Type B pancreatic cell (in vitro differentiated cells): ENCODE measurements around the gene TCF12. TPM values are rescaled to one million over a fixed set of nuclear protein-coding genes. Genes with fewer than 3 reads are reported as not detected.

Source experiments
- DNase-seq: peaks from one replicate; pipeline ENCODE4 v3.0.0; 2021; ENCODE audit warnings: mixed read lengths; ENCODE audit not compliant: unreplicated experiment; ENCODE audit errors: extremely low spot score
- H3K27ac Mint-ChIP-seq: 2 replicates; pipeline ENCODE4 v1.8.0; 2021; ENCODE audit warnings: mild to moderate bottlenecking, mixed read lengths
- H3K27me3 Mint-ChIP-seq: 2 replicates; pipeline ENCODE4 v1.8.0; 2021; ENCODE audit warnings: mixed read lengths
- H3K36me3 Mint-ChIP-seq: 2 replicates; pipeline ENCODE4 v1.8.0; 2021; ENCODE audit warnings: mixed read lengths
- H3K4me1 Mint-ChIP-seq: one replicate; pipeline ENCODE4 v1.8.0; 2021; ENCODE audit warnings: mixed read lengths; ENCODE audit not compliant: unreplicated experiment
- H3K4me3 Mint-ChIP-seq: 2 replicates; pipeline ENCODE4 v1.8.0; 2021; ENCODE audit warnings: mild to moderate bottlenecking, mixed read lengths
- H3K9me3 Mint-ChIP-seq: 2 replicates; pipeline ENCODE4 v1.8.0; 2021; ENCODE audit warnings: mixed read lengths
- total RNA-seq: library from RNA; stranded (reverse); gene quantifications from 2 replicates; pipeline ENCODE4 v1.2.1, GENCODE V29; 2021; ENCODE audit warnings: low replicate concordance
- TF ChIP-seq, protein P1 (sequence below): fragments of 200-600 bp; sonication (generic); conservative IDR thresholded peaks from 2 replicates; pipeline ENCODE4 v1.5.0; 2021; ENCODE audit warnings: antibody characterized with exemption, mild to moderate bottlenecking

The TCF12 gene
- total RNA-seq, 1 donor from 2014 or later: 153 TPM

DNA sequence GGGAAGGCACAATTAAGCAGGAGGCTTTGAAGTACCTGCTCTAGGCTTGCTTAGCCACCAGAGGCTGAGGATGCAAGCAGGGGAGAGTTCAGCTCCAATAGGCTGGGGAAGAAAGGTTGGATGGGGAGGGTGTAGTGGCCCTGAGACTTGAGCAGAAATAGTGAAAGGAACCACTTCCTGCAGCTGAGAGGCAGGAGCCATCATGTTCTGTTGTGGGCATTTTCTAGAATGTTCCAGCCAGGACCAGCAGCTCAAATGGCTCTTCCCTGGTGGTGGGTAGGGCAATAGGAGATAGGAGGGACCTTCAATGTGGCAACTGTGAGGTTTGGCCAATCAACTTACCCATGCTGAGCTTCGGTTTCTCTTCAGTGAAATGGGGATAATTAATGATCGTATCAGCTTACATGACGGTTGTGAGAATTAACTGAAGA lies 378.7 kb downstream of the TCF12 start:
- H3K9me3 Mint-ChIP-seq: peaks cover 5% of the 10 kb centered on the region
- DNase-seq: no peak
- H3K4me3 Mint-ChIP-seq: no peak overlapping the region
- no peaks in the 10 kb centered on the region for H3K27me3 Mint-ChIP-seq
- H3K4me1 Mint-ChIP-seq: peaks cover 35% of the 10 kb centered on the region
- H3K36me3 Mint-ChIP-seq: peaks cover 15% of the 10 kb centered on the region
- no peak overlapping the region for H3K27ac Mint-ChIP-seq
- TF ChIP-seq, protein P1, sequence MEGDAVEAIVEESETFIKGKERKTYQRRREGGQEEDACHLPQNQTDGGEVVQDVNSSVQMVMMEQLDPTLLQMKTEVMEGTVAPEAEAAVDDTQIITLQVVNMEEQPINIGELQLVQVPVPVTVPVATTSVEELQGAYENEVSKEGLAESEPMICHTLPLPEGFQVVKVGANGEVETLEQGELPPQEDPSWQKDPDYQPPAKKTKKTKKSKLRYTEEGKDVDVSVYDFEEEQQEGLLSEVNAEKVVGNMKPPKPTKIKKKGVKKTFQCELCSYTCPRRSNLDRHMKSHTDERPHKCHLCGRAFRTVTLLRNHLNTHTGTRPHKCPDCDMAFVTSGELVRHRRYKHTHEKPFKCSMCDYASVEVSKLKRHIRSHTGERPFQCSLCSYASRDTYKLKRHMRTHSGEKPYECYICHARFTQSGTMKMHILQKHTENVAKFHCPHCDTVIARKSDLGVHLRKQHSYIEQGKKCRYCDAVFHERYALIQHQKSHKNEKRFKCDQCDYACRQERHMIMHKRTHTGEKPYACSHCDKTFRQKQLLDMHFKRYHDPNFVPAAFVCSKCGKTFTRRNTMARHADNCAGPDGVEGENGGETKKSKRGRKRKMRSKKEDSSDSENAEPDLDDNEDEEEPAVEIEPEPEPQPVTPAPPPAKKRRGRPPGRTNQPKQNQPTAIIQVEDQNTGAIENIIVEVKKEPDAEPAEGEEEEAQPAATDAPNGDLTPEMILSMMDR: no peak

DNA sequence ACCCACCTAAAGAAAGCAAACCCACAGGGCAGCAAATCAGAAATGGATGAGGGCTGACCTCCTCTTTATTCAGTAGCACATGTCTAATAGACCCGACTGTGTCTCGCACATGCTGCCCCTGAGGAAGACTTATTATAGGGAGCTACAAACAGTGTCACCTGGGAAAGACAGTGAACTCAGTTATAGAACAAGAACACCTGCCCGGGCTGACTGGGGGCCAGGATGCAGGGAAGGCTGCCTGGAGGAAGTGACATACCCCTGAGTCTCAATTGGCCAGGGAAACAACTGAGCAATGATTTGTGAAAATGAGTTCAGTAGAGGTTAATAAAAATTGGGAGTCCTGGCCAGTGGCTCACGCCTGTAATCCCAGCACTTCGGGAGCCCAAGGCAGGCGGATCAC lies 379.2 kb downstream of the TCF12 start:
- no peak overlapping the region for H3K4me3 Mint-ChIP-seq
- peaks cover 10% of the 10 kb centered on the region for H3K36me3 Mint-ChIP-seq
- no peak overlapping the region for H3K27ac Mint-ChIP-seq
- H3K4me1 Mint-ChIP-seq: peaks cover 35% of the 10 kb centered on the region
- H3K27me3 Mint-ChIP-seq: no peaks in the 10 kb centered on the region
- TF ChIP-seq, protein P1: no peak
- DNase-seq: no peak
- peaks cover under 1% of the 10 kb centered on the region for H3K9me3 Mint-ChIP-seq

DNA sequence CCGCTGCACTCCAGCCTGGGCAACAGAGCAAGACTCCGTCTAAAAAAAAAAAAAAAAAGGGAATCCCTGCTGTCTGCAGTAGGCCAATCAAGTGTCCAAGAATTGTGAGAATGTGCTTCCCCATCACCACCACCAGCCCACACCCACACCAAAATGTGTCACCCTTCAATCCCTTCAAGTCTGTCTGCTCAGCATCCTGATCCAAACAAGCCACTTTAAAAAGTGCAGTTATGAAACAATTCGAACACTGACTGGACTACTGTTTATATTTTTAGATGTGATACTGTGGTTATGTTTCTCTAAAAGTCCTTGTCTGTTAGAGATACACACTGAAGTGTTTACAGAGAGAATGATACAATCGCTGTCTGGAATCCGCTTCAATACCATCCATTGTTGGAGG lies 379.8 kb downstream of the TCF12 start:
- H3K27me3 Mint-ChIP-seq: no peaks in the 10 kb centered on the region
- H3K4me1 Mint-ChIP-seq: peaks cover 35% of the 10 kb centered on the region
- H3K9me3 Mint-ChIP-seq: no peaks in the 10 kb centered on the region
- TF ChIP-seq, protein P1: no peak
- H3K4me3 Mint-ChIP-seq: no peak overlapping the region
- peaks cover 5% of the 10 kb centered on the region for H3K36me3 Mint-ChIP-seq
- no peak overlapping the region for H3K27ac Mint-ChIP-seq
- DNase-seq: no peak

DNA sequence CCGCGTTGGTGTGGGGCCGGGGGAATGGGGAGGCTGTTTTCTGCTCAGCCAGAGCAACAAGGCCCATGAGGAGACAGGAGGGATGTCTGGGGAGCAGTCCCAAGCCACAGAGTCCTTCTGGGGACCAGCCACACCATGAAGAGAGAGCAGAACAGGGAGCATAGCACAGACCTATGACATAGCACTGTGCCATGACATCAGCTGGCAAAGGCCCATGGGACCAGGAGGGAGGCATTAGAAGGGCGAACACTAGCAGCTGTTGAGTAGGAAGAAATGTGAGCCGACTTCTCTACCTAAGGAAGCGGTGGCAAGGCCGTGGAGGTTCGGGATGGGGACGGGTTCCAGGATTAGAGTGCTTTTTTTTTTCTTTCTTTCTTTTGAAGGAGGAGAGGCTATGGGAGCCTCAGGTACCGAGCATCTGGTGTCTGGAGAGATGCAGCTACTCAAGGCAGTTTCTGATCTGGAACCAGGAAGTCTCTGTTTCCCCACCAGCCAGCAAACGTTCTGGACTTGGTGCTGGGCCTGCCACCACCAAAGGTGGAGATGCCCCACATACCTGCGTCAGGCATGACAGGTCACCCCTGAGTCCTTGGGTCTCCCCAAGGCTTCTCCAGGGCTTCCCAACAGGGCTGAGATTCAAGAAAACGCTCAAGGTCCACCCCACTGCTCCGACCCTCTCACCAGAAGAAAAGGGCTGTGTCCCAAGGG lies 380.6 kb downstream of the TCF12 start:
- DNase-seq: no peak
- no peaks in the 10 kb centered on the region for H3K9me3 Mint-ChIP-seq
- H3K4me1 Mint-ChIP-seq: peaks cover 35% of the 10 kb centered on the region
- H3K36me3 Mint-ChIP-seq: peaks cover 3% of the 10 kb centered on the region
- H3K4me3 Mint-ChIP-seq: no peak overlapping the region
- TF ChIP-seq, protein P1: no peak
- no peaks in the 10 kb centered on the region for H3K27me3 Mint-ChIP-seq
- peak overlapping the region; percentile 50 for H3K27ac Mint-ChIP-seq

DNA sequence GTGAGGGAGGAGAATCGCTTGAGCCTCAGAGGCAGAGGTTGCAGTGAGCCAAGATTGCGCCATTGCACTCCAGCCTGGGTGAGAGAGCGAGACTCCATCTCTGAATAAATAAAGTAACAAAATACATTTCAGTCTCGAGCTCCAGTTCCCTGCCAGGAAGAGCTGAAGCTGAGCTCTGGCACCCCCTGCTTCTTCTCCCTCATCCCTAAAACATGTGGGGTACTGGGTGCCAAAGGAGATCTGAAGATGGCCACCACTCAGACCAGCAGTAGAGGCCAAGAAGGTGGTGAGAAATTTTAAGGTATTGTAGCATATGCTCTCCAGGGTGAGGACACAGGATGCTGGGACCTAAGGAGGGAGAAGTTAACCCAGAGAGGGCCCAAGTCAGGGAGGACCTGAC lies 382.9 kb downstream of the TCF12 start:
- Mint-ChIP-seq H3K4me3 (no peak overlapping the region), H3K27me3 (no peaks in the 10 kb centered on the region), H3K36me3 (peaks cover 3% of the 10 kb centered on the region), H3K9me3 (no peaks in the 10 kb centered on the region), H3K4me1 (peaks cover 35% of the 10 kb centered on the region), H3K27ac (no peak overlapping the region)
- no peak for DNase-seq
- TF ChIP-seq, protein P1: no peak
